MCF 10A (cell line): Measurements from ENCODE around the gene TPR. TPM values are rescaled to one million over a fixed set of nuclear protein-coding genes. Genes with fewer than 3 reads are reported as not detected.

Source experiments
- BruUV-seq: library from RNA; stranded (reverse); fragments of 400-500 nt; replicated peaks from 2 replicates; lab custom pipeline; 2021; lab: Mats Ljungman, UMichigan
- CTCF ChIA-PET: fragments of 300-600 bp; sonication (Branson Sonifier 250); formaldehyde crosslinking; extraction: SDS; loops from one replicate; lab custom pipeline; 2021; ENCODE audit warnings: antibody characterized with exemption, inconsistent platforms; lab: Yijun Ruan, JAX
- POLR2A ChIA-PET: fragments of 300-600, 350-650 bp; sonication (Branson Sonifier 250); formaldehyde crosslinking; extraction: SDS; loops from one replicate; lab custom pipeline; 2020; ENCODE audit warnings: antibody characterized with exemption, inconsistent platforms; lab: Yijun Ruan, JAX
- DNase-seq: peaks from one replicate; pipeline ENCODE4 v3.0.0-alpha.2; 2018; ENCODE audit not compliant: unreplicated experiment
- H3K27ac Mint-ChIP-seq: one replicate; pipeline ENCODE4 v1.8.0; 2022; ENCODE audit warnings: mild to moderate bottlenecking, low read depth, mixed read lengths; ENCODE audit not compliant: unreplicated experiment
- H3K27me3 Mint-ChIP-seq: one replicate; pipeline ENCODE4 v1.8.0; 2022; ENCODE audit warnings: mixed read lengths; ENCODE audit not compliant: insufficient read depth, unreplicated experiment
- H3K36me3 Mint-ChIP-seq: one replicate; pipeline ENCODE4 v1.8.0; 2022; ENCODE audit warnings: mild to moderate bottlenecking, moderate library complexity, mixed read lengths; ENCODE audit not compliant: insufficient read depth, unreplicated experiment
- H3K4me1 Mint-ChIP-seq: one replicate; pipeline ENCODE4 v1.8.0; 2022; ENCODE audit warnings: mixed read lengths; ENCODE audit not compliant: insufficient read depth, unreplicated experiment
- H3K4me3 Mint-ChIP-seq: one replicate; pipeline ENCODE4 v1.8.0; 2022; ENCODE audit warnings: mild to moderate bottlenecking, moderate library complexity, mixed read lengths; ENCODE audit not compliant: unreplicated experiment
- H3K9me3 Mint-ChIP-seq: one replicate; pipeline ENCODE4 v1.8.0; 2022; ENCODE audit warnings: mixed read lengths; ENCODE audit not compliant: unreplicated experiment
- intact Hi-C: fragments of 100-400 bp; cut with micrococcal nuclease; formaldehyde crosslinking; loops from 2 replicates; pipeline ENCODE4 v1.14.1; 2022
- total RNA-seq: library from RNA; stranded (reverse); gene quantifications from 2 replicates; pipeline ENCODE4 v1.2.3, GENCODE V29; 2022
- TF ChIP-seq, protein P1 (sequence below): fragments of 200-600 bp; IDR thresholded peaks from one replicate; pipeline ENCODE4 v1.8.0; 2022; ENCODE audit warnings: antibody characterized with exemption, mild to moderate bottlenecking; ENCODE audit not compliant: unreplicated experiment

TPR gene
- total RNA-seq, 1 experiment from 2014 or later = 140 TPM

DNA sequence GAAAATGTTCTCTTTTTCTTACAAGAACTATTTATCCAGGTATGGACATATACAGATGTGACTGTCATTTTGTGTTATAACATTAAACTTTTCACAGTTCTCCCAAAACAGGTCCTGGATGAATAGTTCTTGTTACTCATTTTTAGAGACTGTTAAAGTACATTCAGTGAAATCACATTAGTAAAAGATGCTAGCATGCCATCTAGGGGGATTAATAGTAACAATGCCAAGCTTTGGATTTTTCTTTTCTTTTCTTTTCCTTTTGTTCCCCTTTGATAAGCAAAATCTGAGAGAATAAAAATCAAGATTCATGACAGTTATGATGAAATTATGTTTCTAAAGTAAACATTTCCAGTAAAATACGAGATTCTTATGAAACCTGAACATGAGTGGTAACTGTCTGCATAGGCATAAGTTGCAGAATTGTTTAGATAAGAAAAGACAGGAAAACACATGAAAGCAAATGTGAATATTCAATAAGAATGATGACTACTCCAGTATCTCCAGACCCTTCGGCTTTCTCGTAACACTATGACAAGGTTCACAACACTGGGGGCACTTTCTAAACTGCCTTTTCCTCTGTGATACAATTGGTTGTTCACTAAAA lies 77.5 kb downstream of the TPR start:
- Mint-ChIP-seq H3K4me1 (no peaks in the 10 kb centered on the region), H3K36me3 (no peaks in the 10 kb centered on the region), H3K4me3 (no peak overlapping the region), H3K9me3 (no peaks in the 10 kb centered on the region), H3K27me3 (no peaks in the 10 kb centered on the region), H3K27ac (no peak overlapping the region)
- TF ChIP-seq, protein P1, sequence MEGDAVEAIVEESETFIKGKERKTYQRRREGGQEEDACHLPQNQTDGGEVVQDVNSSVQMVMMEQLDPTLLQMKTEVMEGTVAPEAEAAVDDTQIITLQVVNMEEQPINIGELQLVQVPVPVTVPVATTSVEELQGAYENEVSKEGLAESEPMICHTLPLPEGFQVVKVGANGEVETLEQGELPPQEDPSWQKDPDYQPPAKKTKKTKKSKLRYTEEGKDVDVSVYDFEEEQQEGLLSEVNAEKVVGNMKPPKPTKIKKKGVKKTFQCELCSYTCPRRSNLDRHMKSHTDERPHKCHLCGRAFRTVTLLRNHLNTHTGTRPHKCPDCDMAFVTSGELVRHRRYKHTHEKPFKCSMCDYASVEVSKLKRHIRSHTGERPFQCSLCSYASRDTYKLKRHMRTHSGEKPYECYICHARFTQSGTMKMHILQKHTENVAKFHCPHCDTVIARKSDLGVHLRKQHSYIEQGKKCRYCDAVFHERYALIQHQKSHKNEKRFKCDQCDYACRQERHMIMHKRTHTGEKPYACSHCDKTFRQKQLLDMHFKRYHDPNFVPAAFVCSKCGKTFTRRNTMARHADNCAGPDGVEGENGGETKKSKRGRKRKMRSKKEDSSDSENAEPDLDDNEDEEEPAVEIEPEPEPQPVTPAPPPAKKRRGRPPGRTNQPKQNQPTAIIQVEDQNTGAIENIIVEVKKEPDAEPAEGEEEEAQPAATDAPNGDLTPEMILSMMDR = no peak
- ChIA-PET POLR2A (interaction anchor here (0.6 to 1.9 kb wide), 3 partner anchors 10 to 61 kb away, joined by 3 to 4 read pairs (median 4); no protein-coding TSS in a partner anchor), CTCF (interaction anchor here (0.6 to 1.1 kb wide), 3 partner anchors 75 to 476 kb away, joined by 3 read pairs; no protein-coding TSS in a partner anchor)
- intact Hi-C loops = no loop called here
- DNase-seq = peak; percentile 19
- BruUV-seq = no TSS peak

DNA sequence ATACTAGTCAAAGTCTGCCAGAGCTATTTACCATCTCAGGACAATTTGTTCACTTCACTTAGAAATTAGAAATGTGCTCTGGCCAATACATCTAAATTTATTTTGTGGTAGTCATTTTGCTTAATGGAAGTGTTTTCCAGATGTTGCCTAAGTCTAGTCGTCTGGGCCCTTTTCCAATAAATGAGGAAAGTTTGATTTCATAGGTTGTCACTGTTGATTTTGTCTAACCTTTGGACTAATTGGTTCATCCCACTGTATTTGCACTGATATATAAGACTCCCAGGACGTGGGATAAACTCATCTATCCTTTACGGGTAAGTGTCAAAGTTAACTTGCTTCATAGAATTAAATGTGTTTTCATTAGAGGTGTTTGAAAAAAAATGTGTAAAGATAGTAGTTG lies 79.1 kb downstream of the TPR start, which contains the start of gene PRG4:
Gene PRG4, plus strand, starts transcription at position 300 of the 400 bp plus-strand sequence.
- intact Hi-C loops = no loop called here
- Mint-ChIP-seq H3K4me3 (no peak within 1 kb of the TSS), H3K27me3 (no peaks in the 10 kb centered on the region), H3K36me3 (no peaks in the 10 kb centered on the region), H3K4me1 (no peaks in the 10 kb centered on the region), H3K27ac (no peak within 1 kb of the TSS), H3K9me3 (no peaks in the 10 kb centered on the region)
- POLR2A ChIA-PET = interaction anchor here (0.5 to 1.9 kb wide), 3 partner anchors 8 to 1495 kb away, joined by 3 to 4 read pairs (median 3); no protein-coding TSS in a partner anchor
- no TSS peak for BruUV-seq
- peak; percentile 71 for DNase-seq
- CTCF ChIA-PET = interaction anchor here (0.8 kb wide), 1 partner anchor 8 kb away, joined by 5 read pairs; no protein-coding TSS in a partner anchor
- TF ChIP-seq, protein P1 = no peak

DNA sequence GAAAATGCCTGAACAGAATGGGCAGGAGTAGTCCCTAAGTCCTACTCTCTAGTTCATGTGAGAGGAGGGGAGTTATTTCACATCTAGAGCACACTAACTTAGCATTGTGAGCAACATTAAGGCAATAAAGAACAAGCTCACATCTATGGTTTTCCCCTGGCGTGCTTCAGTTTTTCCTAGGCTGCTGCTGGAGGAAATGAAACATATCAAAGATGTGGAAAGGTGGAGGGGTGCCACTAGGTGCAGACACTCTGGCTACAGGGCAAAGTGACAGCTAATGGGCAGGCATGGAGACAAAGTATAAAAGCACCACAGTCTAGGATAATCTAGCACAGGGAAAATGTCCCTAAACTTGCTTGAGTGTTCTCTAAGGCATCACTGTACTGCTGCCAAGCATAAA lies 82.2 kb downstream of the TPR start:
- no peaks in the 10 kb centered on the region for H3K9me3 Mint-ChIP-seq
- H3K4me1 Mint-ChIP-seq = no peaks in the 10 kb centered on the region
- H3K36me3 Mint-ChIP-seq = no peaks in the 10 kb centered on the region
- TF ChIP-seq, protein P1 = no peak
- no peaks in the 10 kb centered on the region for H3K27me3 Mint-ChIP-seq
- intact Hi-C loops = no loop called here
- CTCF ChIA-PET = interaction anchor here (0.5 to 1.0 kb wide), 3 partner anchors 9 to 696 kb away, joined by 3 to 4 read pairs (median 3); no protein-coding TSS in a partner anchor
- no TSS peak for BruUV-seq
- H3K4me3 Mint-ChIP-seq = no peak overlapping the region
- POLR2A ChIA-PET = interaction anchor here (1.0 to 1.6 kb wide), 2 partner anchors 9 to 28 kb away, joined by 4 read pairs; no protein-coding TSS in a partner anchor
- no peak for DNase-seq
- no peak overlapping the region for H3K27ac Mint-ChIP-seq

DNA sequence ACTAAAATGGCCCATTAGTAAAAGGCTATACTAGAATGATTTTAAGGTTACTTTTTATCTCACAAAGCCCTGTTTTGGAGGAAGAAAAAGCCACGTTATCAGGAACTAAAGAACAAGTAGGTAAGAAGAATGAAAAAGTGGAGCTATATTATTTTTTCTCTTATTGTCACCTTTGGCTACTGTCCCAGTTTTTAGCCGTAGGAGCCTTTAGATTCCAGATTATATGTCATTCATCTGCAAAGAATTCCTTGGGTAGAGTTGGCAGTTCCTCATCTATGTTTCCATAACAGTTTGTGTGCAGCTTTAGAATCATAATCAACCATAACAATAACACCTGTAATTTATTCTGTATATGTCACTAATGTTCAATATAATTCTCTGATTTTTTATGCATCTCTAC lies 83.8 kb downstream of the TPR start:
- DNase-seq = no peak
- no peaks in the 10 kb centered on the region for H3K27me3 Mint-ChIP-seq
- CTCF ChIA-PET = interaction anchor here (1.0 to 1.6 kb wide), 3 partner anchors 8 to 84 kb away, joined by 3 to 5 read pairs (median 4); partner anchors contain the start of genes ODR4 and TPR
- POLR2A ChIA-PET = interaction anchor here (0.7 kb wide), 1 partner anchor 376 kb away, joined by 3 read pairs; no protein-coding TSS in a partner anchor
- no peak overlapping the region for H3K4me3 Mint-ChIP-seq
- no peaks in the 10 kb centered on the region for H3K4me1 Mint-ChIP-seq
- BruUV-seq = no TSS peak
- intact Hi-C loops = no loop called here
- no peak overlapping the region for H3K27ac Mint-ChIP-seq
- TF ChIP-seq, protein P1 = no peak
- H3K9me3 Mint-ChIP-seq = no peaks in the 10 kb centered on the region
- no peaks in the 10 kb centered on the region for H3K36me3 Mint-ChIP-seq
